Neural cell (in vitro differentiated cells): Measurements from ENCODE around the gene LIMS2. TPM values are rescaled to one million over a fixed set of nuclear protein-coding genes. Genes with fewer than 3 reads are reported as not detected.

Source experiments
- H2AFZ ChIP-seq: fragments of 200-600, 300-800 bp; sonication (generic), shearing (Covaris generic); 2 replicates; pipeline ENCODE4 v1.6.0; 2014; ENCODE audit warnings: low read depth, mild to moderate bottlenecking, antibody characterized with exemption, low read length, moderate library complexity
- H3F3A ChIP-seq: fragments of 200-600 bp; shearing (Covaris generic); 2 replicates; pipeline ENCODE4 v1.6.1; 2016; ENCODE audit warnings: mild to moderate bottlenecking, moderate library complexity, mixed read lengths, antibody characterized with exemption, low read length; ENCODE audit not compliant: insufficient read depth, poor library complexity, severe bottlenecking
- H3K27ac ChIP-seq: fragments of 200-600, 300-800 bp; sonication (generic), shearing (Covaris generic); 2 replicates; pipeline ENCODE4 v1.5.1; 2014; ENCODE audit warnings: mild to moderate bottlenecking, low read length, moderate library complexity
- H3K27me3 ChIP-seq: fragments of 300-800, 200-600 bp; sonication (generic), shearing (Covaris generic); 2 replicates; pipeline ENCODE4 v1.6.0; 2014; ENCODE audit warnings: mild to moderate bottlenecking, low read depth, low read length, moderate library complexity; ENCODE audit not compliant: insufficient read depth
- H3K36me3 ChIP-seq: fragments of 300-800, 200-600 bp; sonication (generic), shearing (Covaris generic); 2 replicates; pipeline ENCODE4 v1.5.1; 2014; ENCODE audit warnings: mild to moderate bottlenecking, antibody characterized with exemption, low read length, moderate library complexity; ENCODE audit not compliant: insufficient read depth
- H3K4me2 ChIP-seq: fragments of 300-800, 200-600 bp; sonication (generic), shearing (Covaris generic); 2 replicates; pipeline ENCODE4 v1.6.0; 2014; ENCODE audit warnings: mild to moderate bottlenecking, low read length
- H3K4me3 ChIP-seq: fragments of 300-800, 200-600 bp; sonication (generic), shearing (Covaris generic); 2 replicates; pipeline ENCODE4 v1.5.1; 2014; ENCODE audit warnings: mild to moderate bottlenecking, low read length, moderate library complexity
- H3K79me2 ChIP-seq: fragments of 200-600 bp; shearing (Covaris generic); replicated peaks from 2 replicates; pipeline ENCODE4 v1.6.0; 2014; ENCODE audit warnings: mild to moderate bottlenecking, low read length, moderate library complexity; ENCODE audit not compliant: insufficient read depth
- H3K9ac ChIP-seq: fragments of 300-800, 200-600 bp; sonication (generic), shearing (Covaris generic); 2 replicates; pipeline ENCODE4 v1.6.1; 2016; ENCODE audit warnings: mild to moderate bottlenecking, low read length, mixed read lengths
- H3K9me2 ChIP-seq: fragments of 200-600 bp; shearing (Covaris generic); 2 replicates; pipeline ENCODE4 v1.6.1; 2016; ENCODE audit warnings: mild to moderate bottlenecking, low read length, mixed read lengths; ENCODE audit not compliant: insufficient read depth
- H3K9me3 ChIP-seq: fragments of 200-600, 300-800 bp; sonication (generic), shearing (Covaris generic); 2 replicates; pipeline ENCODE4 v1.6.1; 2016; ENCODE audit warnings: mild to moderate bottlenecking, mixed run types, low read length, moderate library complexity, mixed read lengths
- H4K20me1 ChIP-seq: fragments of 200-600 bp; shearing (Covaris generic); 2 replicates; pipeline ENCODE4 v1.6.1; 2016; ENCODE audit warnings: mild to moderate bottlenecking, mixed run types; ENCODE audit not compliant: insufficient read depth
- CTCF ChIP-seq: fragments of 450-650 bp; IDR thresholded peaks from 2 replicates; pipeline ENCODE4 v1.5.1; 2014; ENCODE audit warnings: antibody characterized with exemption, mild to moderate bottlenecking, moderate library complexity; ENCODE audit not compliant: poor library complexity, severe bottlenecking
- EP300 ChIP-seq: fragments of 450-650 bp; conservative IDR thresholded peaks from 2 replicates; pipeline ENCODE4 v1.6.1; 2014; ENCODE audit warnings: antibody characterized with exemption, mild to moderate bottlenecking, moderate library complexity; ENCODE audit not compliant: poor library complexity, severe bottlenecking
- EZH2 ChIP-seq: fragments of 200-600, 300-800 bp; shearing (Covaris generic), sonication (generic); IDR thresholded peaks from 2 replicates; pipeline ENCODE4 v1.6.1; 2014; ENCODE audit warnings: antibody characterized with exemption, low read length, borderline replicate concordance, mild to moderate bottlenecking; ENCODE audit not compliant: insufficient read depth, poor library complexity, severe bottlenecking
- MXI1 ChIP-seq: fragments of 450-650 bp; conservative IDR thresholded peaks from 2 replicates; pipeline ENCODE4 v1.6.1; 2014; ENCODE audit warnings: antibody characterized with exemption, mild to moderate bottlenecking; ENCODE audit not compliant: poor library complexity, severe bottlenecking
- POLR2AphosphoS5 ChIP-seq: IDR thresholded peaks from 2 replicates; pipeline ENCODE4 v1.6.1; 2012
- RAD21 ChIP-seq: fragments of 450-650 bp; conservative IDR thresholded peaks from 2 replicates; pipeline ENCODE4 v1.6.1; 2014; ENCODE audit warnings: antibody characterized with exemption, mild to moderate bottlenecking, moderate library complexity
- SMC3 ChIP-seq: fragments of 450-650 bp; conservative IDR thresholded peaks from 2 replicates; pipeline ENCODE4 v1.6.1; 2014; ENCODE audit warnings: antibody characterized with exemption, mild to moderate bottlenecking, moderate library complexity; ENCODE audit not compliant: poor library complexity
- TAF1 ChIP-seq: IDR thresholded peaks from 2 replicates; pipeline ENCODE4 v1.6.1; 2012; ENCODE audit warnings: low read depth
- polyA plus RNA-seq: library from polyadenylated mRNA; depleted of rRNA; stranded (reverse); fragments of >200 nt; gene quantifications from 2 replicates; pipeline ENCODE4 v1.2.3, GENCODE V29; 2014
- TF ChIP-seq, protein P1 (sequence below): IDR thresholded peaks from 2 replicates; pipeline ENCODE4 v1.6.1; 2012; ENCODE audit warnings: borderline replicate concordance

The LIMS2 gene
- polyA plus RNA-seq, 1 donor from 2014 or later, result not detected

GRCh38 chr2:127624320-127624755 is 51.0 kb downstream of the LIMS2 start:
- H3K4me3 ChIP-seq, result no peak overlapping the region
- TF ChIP-seq MXI1 (no peak), CTCF (no peak), TAF1 (no peak), POLR2AphosphoS5 (no peak), EP300 (no peak), EZH2 (no peak)
- H3K9me3 ChIP-seq, result no peaks in the 10 kb centered on the region
- no peaks in the 10 kb centered on the region for H3K27me3 ChIP-seq
- H3K36me3 ChIP-seq, result no peaks in the 10 kb centered on the region
- H3K27ac ChIP-seq, result no peak overlapping the region
- no peaks in the 10 kb centered on the region for H3F3A ChIP-seq
- H2AFZ ChIP-seq, result no peak overlapping the region
- H3K79me2 ChIP-seq, result no peaks in the 10 kb centered on the region
- no peaks in the 10 kb centered on the region for H4K20me1 ChIP-seq
- no peak overlapping the region for H3K9ac ChIP-seq
- H3K9me2 ChIP-seq, result no peaks in the 10 kb centered on the region
- no peak overlapping the region for H3K4me2 ChIP-seq

GRCh38 chr2:127623388-127624319 is 51.7 kb downstream of the LIMS2 start:
- H3K9ac ChIP-seq, result no peak overlapping the region
- no peaks in the 10 kb centered on the region for H3K36me3 ChIP-seq
- H3K4me3 ChIP-seq, result no peak overlapping the region
- no peaks in the 10 kb centered on the region for H3K9me3 ChIP-seq
- H3K4me2 ChIP-seq, result no peak overlapping the region
- no peaks in the 10 kb centered on the region for H3F3A ChIP-seq
- TF ChIP-seq RAD21, result no peak
- TF ChIP-seq, protein P1, sequence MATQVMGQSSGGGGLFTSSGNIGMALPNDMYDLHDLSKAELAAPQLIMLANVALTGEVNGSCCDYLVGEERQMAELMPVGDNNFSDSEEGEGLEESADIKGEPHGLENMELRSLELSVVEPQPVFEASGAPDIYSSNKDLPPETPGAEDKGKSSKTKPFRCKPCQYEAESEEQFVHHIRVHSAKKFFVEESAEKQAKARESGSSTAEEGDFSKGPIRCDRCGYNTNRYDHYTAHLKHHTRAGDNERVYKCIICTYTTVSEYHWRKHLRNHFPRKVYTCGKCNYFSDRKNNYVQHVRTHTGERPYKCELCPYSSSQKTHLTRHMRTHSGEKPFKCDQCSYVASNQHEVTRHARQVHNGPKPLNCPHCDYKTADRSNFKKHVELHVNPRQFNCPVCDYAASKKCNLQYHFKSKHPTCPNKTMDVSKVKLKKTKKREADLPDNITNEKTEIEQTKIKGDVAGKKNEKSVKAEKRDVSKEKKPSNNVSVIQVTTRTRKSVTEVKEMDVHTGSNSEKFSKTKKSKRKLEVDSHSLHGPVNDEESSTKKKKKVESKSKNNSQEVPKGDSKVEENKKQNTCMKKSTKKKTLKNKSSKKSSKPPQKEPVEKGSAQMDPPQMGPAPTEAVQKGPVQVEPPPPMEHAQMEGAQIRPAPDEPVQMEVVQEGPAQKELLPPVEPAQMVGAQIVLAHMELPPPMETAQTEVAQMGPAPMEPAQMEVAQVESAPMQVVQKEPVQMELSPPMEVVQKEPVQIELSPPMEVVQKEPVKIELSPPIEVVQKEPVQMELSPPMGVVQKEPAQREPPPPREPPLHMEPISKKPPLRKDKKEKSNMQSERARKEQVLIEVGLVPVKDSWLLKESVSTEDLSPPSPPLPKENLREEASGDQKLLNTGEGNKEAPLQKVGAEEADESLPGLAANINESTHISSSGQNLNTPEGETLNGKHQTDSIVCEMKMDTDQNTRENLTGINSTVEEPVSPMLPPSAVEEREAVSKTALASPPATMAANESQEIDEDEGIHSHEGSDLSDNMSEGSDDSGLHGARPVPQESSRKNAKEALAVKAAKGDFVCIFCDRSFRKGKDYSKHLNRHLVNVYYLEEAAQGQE, result no peak
- TF ChIP-seq SMC3, result no peak
- TF ChIP-seq CTCF, result no peak
- TF ChIP-seq MXI1, result no peak
- no peak for TF ChIP-seq TAF1
- TF ChIP-seq POLR2AphosphoS5, result no peak
- TF ChIP-seq EZH2, result no peak
- no peak for TF ChIP-seq EP300
- H3K79me2 ChIP-seq, result no peaks in the 10 kb centered on the region
- no peaks in the 10 kb centered on the region for H4K20me1 ChIP-seq
- no peak overlapping the region for H2AFZ ChIP-seq
- no peaks in the 10 kb centered on the region for H3K9me2 ChIP-seq
- no peaks in the 10 kb centered on the region for H3K27me3 ChIP-seq
- no peak overlapping the region for H3K27ac ChIP-seq
